ENCODE results near the gene TPCN2.
A peak's percentile ranks its signal among the peaks of the same experiment; 100 is the strongest.
"Not testable (repeated sequence)": the region's sequence is repeated elsewhere in the genome, so short reads cannot be mapped to it uniquely, and the experiment has no call there.

TPCN2 gene

DNA sequence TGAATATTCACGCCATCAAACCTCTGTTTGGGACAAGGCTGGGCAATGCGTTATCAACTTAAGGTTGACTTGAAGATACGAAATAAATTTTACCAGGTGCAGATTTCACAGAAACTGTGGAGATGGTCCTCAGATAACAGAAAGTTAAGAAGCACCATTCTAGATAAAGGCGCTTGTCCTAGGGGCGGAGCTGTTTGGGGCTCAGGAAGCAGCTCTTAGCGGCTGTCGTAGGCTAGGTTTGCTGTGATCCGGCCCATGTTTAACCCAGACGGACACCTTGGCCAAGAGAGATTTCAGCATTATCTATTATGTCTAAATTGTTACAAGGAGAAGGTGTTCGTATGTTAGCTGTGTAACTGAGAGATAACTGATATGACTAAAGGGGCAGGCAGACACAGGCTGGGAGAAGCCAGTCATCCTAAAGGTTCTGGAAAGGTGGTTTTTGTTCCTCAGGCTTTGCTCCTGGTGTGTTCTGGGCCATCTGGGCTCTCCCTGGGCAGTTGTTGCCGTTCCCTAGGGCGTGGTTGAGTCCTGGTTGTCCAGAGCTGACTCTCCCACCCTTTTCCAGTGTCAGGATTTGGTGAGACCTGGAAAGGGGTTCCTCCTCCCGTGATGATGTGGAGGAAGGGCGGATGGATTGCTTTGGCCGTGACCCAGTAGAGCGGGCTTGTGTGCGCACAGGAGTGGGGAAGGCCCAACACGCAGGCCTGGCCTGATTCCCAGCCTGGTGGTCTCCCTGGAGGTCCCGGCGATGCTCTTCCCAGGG, 25.8 kb downstream of the TPCN2 start:
- FAIRE-seq (no peak), DNase-seq (ENCODE audit: insufficient read length) (no peak)
- TF ChIP-seq POLR2A (IDR thresholded peaks at IDR 0.05; ENCODE audit: low read depth, low read length) (no peak), TAF1 (IDR thresholded peaks at IDR 0.05; ENCODE audit: borderline replicate concordance, low read depth, low read length) (no peak), POLR2AphosphoS5 (IDR thresholded peaks at IDR 0.05; ENCODE audit: low read depth, low read length) (no peak)

DNA sequence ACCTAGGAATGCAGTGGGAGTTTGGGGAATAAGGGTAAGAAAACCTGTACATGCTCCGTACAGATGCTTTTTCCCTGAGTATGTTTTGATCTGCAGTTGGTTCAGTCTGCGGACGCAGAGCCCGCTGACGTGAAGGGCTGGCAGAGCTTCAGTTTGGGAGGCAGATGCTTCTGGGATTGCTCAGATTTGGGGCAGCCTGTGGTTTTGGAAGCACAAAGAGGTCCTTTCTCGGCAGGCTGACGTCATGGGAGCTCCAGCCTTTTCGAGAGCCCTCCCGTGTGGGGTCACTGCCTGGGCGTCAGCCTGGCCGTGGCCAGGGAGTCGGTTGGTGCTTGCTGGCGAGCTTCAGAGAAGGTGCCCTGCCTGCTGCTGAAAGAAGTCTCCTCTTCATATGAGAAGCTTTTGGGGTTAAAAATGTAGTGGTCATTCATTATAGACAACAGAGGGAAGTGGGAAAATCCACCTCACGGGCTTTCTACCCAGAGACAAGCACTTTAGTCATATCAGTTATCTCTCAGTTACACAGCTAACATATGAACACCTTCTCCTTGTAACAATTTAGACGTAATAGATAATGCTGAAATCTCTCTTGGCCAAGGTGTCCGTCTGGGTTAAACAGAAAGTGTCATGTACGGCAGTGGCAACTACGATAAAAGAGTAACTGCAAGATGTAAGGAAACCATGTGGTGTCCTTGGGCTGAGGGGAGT, 26.8 kb downstream of the TPCN2 start:
- FAIRE-seq (peak; percentile 56), DNase-seq (ENCODE audit: insufficient read length) (no peak)
- TF ChIP-seq TAF1 (IDR thresholded peaks at IDR 0.05; ENCODE audit: borderline replicate concordance, low read depth, low read length), result no peak
- TF ChIP-seq POLR2A (IDR thresholded peaks at IDR 0.05; ENCODE audit: low read depth, low read length), result no peak
- TF ChIP-seq POLR2AphosphoS5 (IDR thresholded peaks at IDR 0.05; ENCODE audit: low read depth, low read length), result no peak

DNA sequence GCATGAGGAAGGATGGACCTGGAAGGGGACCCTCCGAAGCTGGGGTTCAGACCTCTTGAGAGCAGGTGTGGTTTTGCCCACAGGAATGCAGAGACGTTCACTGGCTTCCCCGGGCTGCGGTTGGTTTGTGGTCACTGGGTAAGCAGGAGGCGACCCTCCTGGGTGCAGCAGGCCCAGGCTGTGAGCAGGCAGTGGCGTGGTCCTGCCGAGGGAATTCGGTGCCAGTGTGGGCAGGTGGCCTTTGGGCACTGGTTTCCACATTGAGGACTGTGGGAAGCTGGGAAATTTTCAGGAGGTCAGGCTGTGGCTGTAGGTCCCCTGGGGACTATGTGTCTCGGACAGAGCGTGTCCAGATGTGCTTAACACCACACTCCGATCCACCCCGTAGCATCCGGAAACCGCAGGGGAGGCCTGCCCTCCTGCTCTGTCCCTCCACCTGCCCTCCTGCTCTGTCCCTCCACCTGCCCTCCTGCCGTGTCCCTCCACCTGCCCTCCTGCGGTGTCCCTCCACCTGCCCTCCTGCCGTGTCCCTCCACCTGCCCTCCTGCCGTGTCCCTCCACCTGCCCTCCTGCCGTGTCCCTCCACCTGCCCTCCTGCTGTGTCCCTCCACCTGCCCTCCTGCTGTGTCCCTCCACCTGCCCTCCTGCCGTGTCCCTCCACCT, 27.5 kb downstream of the TPCN2 start:
- DNase-seq (ENCODE audit: insufficient read length) (no peak), FAIRE-seq (no peak)

DNA sequence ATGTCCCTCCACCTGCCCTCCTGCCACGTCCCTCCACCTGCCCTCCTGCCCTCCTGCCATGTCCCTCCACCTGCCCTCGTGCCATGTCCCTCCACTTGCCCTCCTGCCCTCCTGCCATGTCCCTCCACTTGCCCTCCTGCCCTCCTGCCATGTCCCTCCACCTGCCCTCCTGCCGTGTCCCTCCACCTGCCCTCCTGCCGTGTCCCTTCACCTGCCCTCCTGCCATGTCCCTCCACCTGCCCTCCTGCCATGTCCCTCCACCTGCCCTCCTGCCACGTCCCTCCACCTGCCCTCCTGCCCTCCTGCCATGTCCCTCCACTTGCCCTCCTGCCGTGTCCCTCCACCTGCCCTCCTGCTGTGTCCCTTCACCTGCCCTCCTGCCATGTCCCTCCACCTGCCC, 28.2 kb downstream of the TPCN2 start:
- DNase-seq (ENCODE audit: insufficient read length); FAIRE-seq: not testable (repeated sequence)

More for the DNA sequence above, 27.5 kb downstream of the TPCN2 start:
- TF ChIP-seq POLR2AphosphoS5 (IDR thresholded peaks at IDR 0.05; ENCODE audit: low read depth, low read length) (no peak), TAF1 (IDR thresholded peaks at IDR 0.05; ENCODE audit: borderline replicate concordance, low read depth, low read length) (no peak), POLR2A (IDR thresholded peaks at IDR 0.05; ENCODE audit: low read depth, low read length) (no peak)

DNA sequence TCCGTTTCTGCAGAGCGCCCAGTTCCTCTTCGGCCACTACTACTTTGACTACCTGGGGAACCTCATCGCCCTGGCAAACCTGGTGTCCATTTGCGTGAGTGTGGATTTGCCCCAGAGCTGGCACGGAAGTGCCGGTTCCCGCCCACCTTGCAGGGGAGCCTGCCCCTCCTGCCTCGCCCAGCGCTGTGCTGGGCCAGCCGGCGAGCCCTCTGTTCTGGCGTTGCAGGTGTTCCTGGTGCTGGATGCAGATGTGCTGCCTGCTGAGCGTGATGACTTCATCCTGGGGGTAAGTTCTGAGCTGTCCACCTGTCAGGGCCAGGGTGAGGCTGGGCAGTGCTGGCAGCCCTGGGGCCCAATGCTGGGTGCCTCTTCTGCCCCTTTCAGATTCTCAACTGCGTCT, 29.8 kb downstream of the TPCN2 start:
- no peak for FAIRE-seq
- no peak for TF ChIP-seq TAF1 (IDR thresholded peaks at IDR 0.05; ENCODE audit: borderline replicate concordance, low read depth, low read length)
- no peak for TF ChIP-seq POLR2A (IDR thresholded peaks at IDR 0.05; ENCODE audit: low read depth, low read length)
- no peak for TF ChIP-seq POLR2AphosphoS5 (IDR thresholded peaks at IDR 0.05; ENCODE audit: low read depth, low read length)
- no peak for DNase-seq (ENCODE audit: insufficient read length)

DNA sequence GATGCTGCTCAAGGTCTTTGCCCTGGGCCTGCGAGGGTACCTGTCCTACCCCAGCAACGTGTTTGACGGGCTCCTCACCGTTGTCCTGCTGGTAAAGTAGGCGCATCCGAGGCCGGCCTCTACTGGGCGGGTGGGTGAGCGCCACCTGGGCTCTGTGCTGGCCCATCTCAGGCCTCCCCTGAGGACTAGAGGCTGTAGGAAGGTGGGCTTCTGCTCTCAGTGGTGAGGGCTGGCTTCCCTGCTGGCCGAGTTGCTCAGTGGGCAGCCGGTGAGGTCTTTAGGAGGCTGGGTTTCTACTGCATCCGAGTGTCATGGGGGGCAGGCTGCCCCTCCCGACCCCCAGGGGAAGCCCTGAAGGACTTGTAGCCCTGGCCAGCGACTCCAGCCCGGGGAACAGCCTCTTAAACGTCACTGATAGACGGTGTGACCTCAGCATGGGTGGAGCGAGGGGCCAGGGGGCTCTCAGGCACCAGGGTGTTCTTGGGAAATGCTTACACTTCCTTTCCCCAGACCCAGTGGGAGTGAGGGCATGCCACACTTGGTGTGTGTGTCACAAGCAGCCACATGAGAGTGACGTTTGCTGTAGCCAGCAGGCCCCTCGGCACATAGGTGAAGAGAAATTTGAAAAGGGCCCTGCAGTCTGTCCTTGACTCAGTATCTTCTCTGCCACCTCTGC, 30.3 kb downstream of the TPCN2 start:
- TF ChIP-seq POLR2A (IDR thresholded peaks at IDR 0.05; ENCODE audit: low read depth, low read length) (no peak), TAF1 (IDR thresholded peaks at IDR 0.05; ENCODE audit: borderline replicate concordance, low read depth, low read length) (no peak), POLR2AphosphoS5 (IDR thresholded peaks at IDR 0.05; ENCODE audit: low read depth, low read length) (no peak)
- FAIRE-seq (no peak), DNase-seq (ENCODE audit: insufficient read length) (no peak)

DNA sequence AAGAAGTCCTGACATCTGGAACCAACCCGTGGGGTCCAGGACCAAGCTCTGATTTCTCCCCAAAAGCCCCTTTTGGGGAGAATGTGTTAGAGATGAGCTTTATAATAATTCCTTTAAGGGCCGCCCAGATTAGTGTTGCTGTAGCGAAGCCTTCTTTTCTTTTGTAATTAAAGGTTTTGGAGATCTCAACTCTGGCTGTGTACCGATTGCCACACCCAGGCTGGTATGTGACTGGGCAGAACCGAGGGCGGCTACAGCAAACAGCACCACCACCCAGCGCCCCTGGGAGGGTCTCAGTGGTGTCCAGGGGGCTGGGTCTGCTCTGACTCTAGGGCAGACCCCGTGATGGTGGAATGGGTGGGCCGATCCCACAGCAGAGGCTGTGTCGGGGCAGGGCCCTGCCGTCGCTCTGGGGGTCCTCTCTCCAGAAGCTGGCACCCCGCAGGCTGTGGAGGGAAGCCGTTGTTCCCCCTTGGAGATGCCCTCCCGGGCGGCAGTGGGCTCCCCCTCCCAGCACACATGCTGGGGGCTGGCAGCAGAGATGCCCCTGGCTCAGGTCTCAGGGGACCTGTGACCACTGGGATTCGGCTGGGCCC, 31.0 kb downstream of the TPCN2 start:
- TF ChIP-seq POLR2A (IDR thresholded peaks at IDR 0.05; ENCODE audit: low read depth, low read length) (no peak), POLR2AphosphoS5 (IDR thresholded peaks at IDR 0.05; ENCODE audit: low read depth, low read length) (no peak), TAF1 (IDR thresholded peaks at IDR 0.05; ENCODE audit: borderline replicate concordance, low read depth, low read length) (no peak)
- no peak for FAIRE-seq

DNA sequence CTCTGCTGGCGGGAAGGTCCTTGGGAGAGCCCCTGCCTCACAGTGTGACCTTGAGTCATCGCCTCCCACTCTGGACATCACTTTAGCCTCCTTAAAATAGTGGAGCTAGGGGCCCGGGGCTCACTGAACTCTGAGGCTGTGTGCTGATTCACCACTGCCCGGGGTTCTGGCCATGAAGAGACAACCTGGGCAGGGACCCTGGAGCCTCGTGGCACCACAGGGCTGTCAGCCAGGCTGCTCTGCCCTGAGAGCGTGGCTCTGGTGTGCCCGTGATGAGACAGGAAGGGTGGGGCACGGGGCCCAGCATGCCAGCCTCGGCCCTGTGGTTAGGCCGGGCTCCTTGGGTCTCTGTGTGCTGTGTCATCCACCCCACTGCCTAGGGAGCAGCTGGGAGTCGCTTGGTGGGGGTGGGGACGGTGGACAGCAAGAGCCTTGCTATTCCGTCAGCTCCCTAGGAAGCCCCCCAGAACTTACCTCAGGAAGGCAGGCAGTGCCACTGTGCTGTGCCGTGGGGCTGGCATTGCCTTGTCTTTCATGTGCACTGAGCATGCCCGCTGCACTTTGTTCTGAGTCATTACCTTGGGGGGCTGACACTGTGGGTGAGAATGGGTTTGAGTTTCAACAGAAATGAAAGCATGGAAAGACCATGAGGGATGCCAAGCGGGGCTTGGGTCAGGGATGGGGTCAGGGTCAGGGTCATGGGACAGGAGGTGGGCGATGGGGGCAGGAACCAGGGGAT, 31.7 kb downstream of the TPCN2 start:
- DNase-seq (ENCODE audit: insufficient read length) (no peak), FAIRE-seq (no peak)
- TF ChIP-seq TAF1 (IDR thresholded peaks at IDR 0.05; ENCODE audit: borderline replicate concordance, low read depth, low read length), result no peak
- no peak for TF ChIP-seq POLR2AphosphoS5 (IDR thresholded peaks at IDR 0.05; ENCODE audit: low read depth, low read length)
- TF ChIP-seq POLR2A (IDR thresholded peaks at IDR 0.05; ENCODE audit: low read depth, low read length), result no peak

More for the DNA sequence above, 31.0 kb downstream of the TPCN2 start:
- no peak for DNase-seq (ENCODE audit: insufficient read length)

DNA sequence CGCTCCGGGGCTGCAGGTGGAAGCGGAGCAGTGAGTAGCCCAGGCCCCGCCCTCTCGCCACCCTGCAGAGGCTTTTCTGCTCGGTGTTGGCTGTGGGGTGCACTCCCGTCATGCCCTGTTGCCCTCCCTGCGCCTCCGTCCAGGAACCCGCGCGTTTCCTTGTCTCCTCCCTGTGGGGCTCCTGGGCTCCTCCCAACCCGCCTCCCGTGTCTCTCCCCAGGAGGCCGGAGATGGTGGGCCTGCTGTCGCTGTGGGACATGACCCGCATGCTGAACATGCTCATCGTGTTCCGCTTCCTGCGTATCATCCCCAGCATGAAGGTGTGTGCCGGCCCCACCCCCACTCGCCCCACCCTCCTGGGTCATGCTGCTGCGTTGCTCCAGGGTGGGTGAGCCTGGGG, 32.4 kb downstream of the TPCN2 start:
- TF ChIP-seq TAF1 (IDR thresholded peaks at IDR 0.05; ENCODE audit: borderline replicate concordance, low read depth, low read length), result no peak
- TF ChIP-seq POLR2A (IDR thresholded peaks at IDR 0.05; ENCODE audit: low read depth, low read length), result no peak
- TF ChIP-seq POLR2AphosphoS5 (IDR thresholded peaks at IDR 0.05; ENCODE audit: low read depth, low read length), result no peak
- FAIRE-seq, result no peak
- no peak for DNase-seq (ENCODE audit: insufficient read length)

DNA sequence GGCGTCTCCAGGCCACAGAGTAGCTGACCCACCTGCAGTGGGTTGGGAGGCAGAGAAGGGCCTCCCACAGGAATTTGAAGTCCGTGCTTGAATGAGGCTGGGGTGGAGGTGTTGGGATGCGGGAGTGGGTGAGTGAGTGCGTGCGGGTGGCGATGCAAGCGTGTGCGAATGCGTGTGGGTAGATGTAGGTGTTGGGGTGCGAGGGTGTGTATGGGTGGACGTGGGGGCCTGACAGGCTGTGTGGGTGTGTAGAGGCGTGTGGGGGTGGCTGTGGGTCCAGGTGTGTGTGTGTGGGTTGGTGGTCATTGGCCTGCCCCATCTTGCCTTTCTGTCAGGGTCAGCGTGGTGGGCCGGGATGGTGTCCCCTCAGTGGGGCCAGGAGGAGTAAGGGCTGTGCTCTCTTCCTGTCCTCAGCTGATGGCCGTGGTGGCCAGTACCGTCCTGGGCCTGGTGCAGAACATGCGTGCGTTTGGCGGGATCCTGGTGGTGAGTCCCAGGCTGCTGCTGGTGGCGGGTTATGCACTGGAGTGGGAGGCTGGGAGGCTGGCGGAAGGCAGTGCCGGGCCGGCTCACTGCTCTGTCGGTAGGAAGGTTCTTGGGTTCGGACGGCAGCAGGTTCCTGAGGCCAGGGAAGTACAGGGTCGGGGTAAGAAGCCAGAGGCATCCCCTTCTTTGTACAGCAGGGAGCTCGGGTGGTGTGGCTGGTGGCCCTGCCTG, 35.0 kb downstream of the TPCN2 start:
- DNase-seq (ENCODE audit: insufficient read length), result no peak
- no peak for FAIRE-seq

More for the DNA sequence above, 35.0 kb downstream of the TPCN2 start:
- TF ChIP-seq POLR2AphosphoS5 (IDR thresholded peaks at IDR 0.05; ENCODE audit: low read depth, low read length) (no peak), TAF1 (IDR thresholded peaks at IDR 0.05; ENCODE audit: borderline replicate concordance, low read depth, low read length) (no peak), POLR2A (IDR thresholded peaks at IDR 0.05; ENCODE audit: low read depth, low read length) (no peak)
